Measurements from ENCODE around the gene MOB3B.

The MOB3B gene

GRCh38 chr9:27333241-27334052 lies 196.2 kb downstream of the MOB3B start:
- peak; percentile 62 for DNase-seq

- no peak for DNase-seq
Observed at GRCh38 chr9:27331393-27331792, 198.2 kb downstream of the MOB3B start.

GRCh38 chr9:27329291-27329690 lies 200.3 kb downstream of the MOB3B start:
- no peak for DNase-seq

GRCh38 chr9:27328483-27328882 lies 201.1 kb downstream of the MOB3B start:
- DNase-seq: no peak

- no peak for DNase-seq
Observed at GRCh38 chr9:27311184-27311583, 218.4 kb downstream of the MOB3B start.

- DNase-seq: no peak
Observed at GRCh38 chr9:27310582-27310981, 219.0 kb downstream of the MOB3B start.

GRCh38 chr9:27308691-27309390 lies 220.8 kb downstream of the MOB3B start:
- DNase-seq: no peak

- no peak for DNase-seq
Observed at GRCh38 chr9:27304521-27304920, 225.1 kb downstream of the MOB3B start.

GRCh38 chr9:27303219-27303618 lies 226.4 kb downstream of the MOB3B start:
- no peak for DNase-seq

- DNase-seq: no peak
Observed at GRCh38 chr9:27297050-27297449, 232.6 kb downstream of the MOB3B start, which contains the start of gene EQTN. Gene EQTN, minus strand, starts transcription at chr9:27297150. Its CDS starts 95 bp downstream, at chr9:27297055.

GRCh38 chr9:27293996-27294395 lies 235.6 kb downstream of the MOB3B start:
- no peak for DNase-seq

- DNase-seq: no peak
Observed at GRCh38 chr9:27292659-27293405, 236.8 kb downstream of the MOB3B start.

GRCh38 chr9:27291292-27291691 lies 238.3 kb downstream of the MOB3B start:
- DNase-seq: no peak

GRCh38 chr9:27282269-27282668 lies 247.3 kb downstream of the MOB3B start:
- no peak for DNase-seq

- no peak for DNase-seq
Observed at GRCh38 chr9:27280860-27281259, 248.8 kb downstream of the MOB3B start.

- DNase-seq: no peak
Observed at GRCh38 chr9:27280249-27280648, 249.4 kb downstream of the MOB3B start.

GRCh38 chr9:27279611-27280010 lies 250.0 kb downstream of the MOB3B start:
- no peak for DNase-seq

- no peak for DNase-seq
Observed at GRCh38 chr9:27278374-27278773, 251.2 kb downstream of the MOB3B start.

GRCh38 chr9:27276193-27277030 lies 253.2 kb downstream of the MOB3B start:
- DNase-seq: no peak
